Mesenteric fat pad (tissue), 1 donor: ENCODE data around the gene ZNF511. TPM values are rescaled to one million over a fixed set of nuclear protein-coding genes. Genes with fewer than 3 reads are reported as not detected.

Source experiments
- DNase-seq: peaks from one replicate; pipeline ENCODE4 v3.0.0-alpha.2; 2020; ENCODE audit warnings: low spot score
- total RNA-seq: library from RNA; stranded (reverse); fragmentation: NEBNext Ultra II Directional; extraction: Animal tissue kit (Norgen Biotek cat#: 25700); gene quantifications from one replicate; pipeline ENCODE4 v1.2.1, GENCODE V29; 2021
- donor health status: DM: yes; HTN: yes; CAD: no.

The ZNF511 gene
- total RNA-seq, 1 donor from 2014 or later, result 32.9 TPM

DNA sequence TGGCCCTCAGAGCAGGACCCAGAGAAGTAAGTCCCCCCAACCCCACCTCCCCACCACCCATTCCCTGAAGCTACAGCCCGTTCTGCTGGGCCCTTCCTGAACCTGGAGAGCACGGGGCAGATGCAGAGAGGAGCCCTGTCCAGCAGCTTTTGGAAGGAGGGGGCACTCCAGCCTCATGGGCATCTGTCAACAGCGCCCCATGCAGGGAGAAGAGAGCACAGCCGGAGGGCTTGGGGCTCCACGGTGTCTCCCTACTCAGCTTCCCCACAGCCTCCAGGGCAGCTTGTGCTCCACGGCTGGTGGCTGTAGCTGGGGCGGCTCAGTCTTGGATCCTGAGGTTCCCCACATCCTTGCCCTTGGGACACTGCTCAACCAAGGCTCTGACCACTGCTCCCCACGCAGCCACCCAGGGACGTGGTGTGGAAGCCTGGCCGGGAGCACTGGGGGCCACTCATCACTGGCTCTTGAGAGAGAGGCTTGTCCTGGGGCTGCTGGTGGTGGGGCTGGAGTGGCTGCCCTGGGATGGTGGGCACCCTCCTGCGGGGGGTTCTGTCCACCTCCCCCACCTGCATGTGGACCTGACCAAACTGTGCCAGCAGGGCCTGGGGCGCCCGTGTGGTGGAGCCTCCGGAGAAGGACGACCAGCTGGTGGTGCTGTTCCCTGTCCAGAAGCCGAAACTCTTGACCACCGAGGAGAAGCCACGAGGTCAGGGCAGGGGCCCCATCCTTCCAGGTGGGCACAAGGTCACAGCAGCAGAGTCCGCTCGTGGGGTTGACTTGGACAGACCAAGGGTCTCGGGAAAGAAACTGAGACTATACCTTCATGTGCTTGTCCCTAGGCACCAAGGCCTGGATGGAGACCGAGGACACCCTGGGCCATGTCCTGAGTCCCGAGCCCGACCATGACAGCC is 42.9 kb downstream of the ZNF511 start:
- no peak for DNase-seq

- DNase-seq, result no peak
These were observed 44.7 kb downstream of the ZNF511 start for GRCh38 chr10:133353202-133353959.

- DNase-seq, result no peak
These were observed 45.4 kb downstream of the ZNF511 start for GRCh38 chr10:133353988-133354605.

- no peak for DNase-seq
These were observed 46.0 kb downstream of the ZNF511 start for GRCh38 chr10:133354672-133355240.

- DNase-seq, result no peak
These were observed 46.6 kb downstream of the ZNF511 start for GRCh38 chr10:133355266-133355665.

DNA sequence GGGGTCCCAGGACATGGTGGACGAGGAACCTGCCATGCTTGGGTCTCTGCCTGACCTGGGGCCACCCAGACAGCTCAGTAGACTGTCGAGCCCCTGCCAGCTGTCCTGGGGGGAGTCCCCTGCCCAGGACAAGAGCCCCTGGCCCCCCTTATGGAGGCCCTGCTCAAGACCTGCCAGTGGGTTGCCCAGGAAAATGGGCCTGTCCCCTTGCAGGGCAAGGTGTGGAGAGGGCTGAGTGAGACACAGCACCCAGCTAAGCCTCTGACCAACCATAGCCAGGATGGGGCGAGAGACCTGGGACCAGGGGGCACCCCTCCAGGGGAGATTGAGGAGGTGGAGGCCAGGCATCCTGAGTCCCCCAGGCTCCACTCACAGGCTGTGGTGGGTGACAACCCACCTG is 47.3 kb downstream of the ZNF511 start:
- no peak for DNase-seq

- DNase-seq, result no peak
These were observed 48.0 kb downstream of the ZNF511 start for GRCh38 chr10:133356549-133357284.

GRCh38 chr10:133357285-133358161 is 48.8 kb downstream of the ZNF511 start, which contains the start of gene FUOM:
Gene FUOM, minus strand, starts transcription at chr10:133358019. Its CDS starts 12 bp downstream, at chr10:133358007.
- no peak for DNase-seq

GRCh38 chr10:133358162-133358924 is 49.6 kb downstream of the ZNF511 start:
- no peak for DNase-seq

DNA sequence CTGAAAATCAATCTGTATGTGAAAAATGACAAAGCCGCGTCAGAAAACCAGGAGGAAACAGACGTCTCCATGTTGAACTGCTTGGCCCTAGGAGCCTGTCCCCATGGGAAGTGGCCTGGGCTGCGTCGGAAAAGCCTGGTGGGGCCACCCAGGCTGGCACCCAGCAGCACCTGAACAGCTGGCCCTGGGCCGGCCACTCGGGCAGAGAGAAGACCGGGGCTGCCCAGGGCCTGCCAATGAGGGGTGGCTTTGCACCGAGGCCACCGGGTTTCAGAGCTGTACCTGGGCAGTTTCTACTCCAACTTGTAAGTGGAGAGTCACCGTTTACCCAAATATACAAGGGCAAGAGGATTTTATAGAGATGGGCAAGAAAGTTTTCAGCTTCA is 50.2 kb downstream of the ZNF511 start:
- DNase-seq, result no peak

- DNase-seq, result no peak
These were observed 50.8 kb downstream of the ZNF511 start for GRCh38 chr10:133359554-133359971.

- no peak for DNase-seq
These were observed 51.4 kb downstream of the ZNF511 start for GRCh38 chr10:133359972-133360610.

DNA sequence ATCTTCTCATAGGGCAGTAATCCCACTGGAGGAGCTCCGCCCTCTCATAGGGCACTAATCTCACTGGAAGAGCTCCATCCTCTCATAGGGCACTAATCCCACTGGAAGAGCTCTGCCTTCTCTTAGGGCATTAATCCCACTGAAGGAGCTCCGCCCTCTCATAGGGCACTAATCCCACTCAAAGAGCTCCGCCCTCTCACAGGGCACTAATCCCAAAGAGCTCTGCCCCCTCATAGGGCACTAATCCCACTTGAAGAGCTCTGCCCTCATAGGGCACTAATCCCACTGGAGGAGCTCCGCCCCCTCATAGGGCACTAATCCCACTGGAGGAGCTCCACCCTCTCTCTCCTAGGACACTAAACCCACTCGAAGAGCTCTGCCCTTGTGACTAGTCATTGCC is 52.5 kb downstream of the ZNF511 start:
- DNase-seq, result no peak

GRCh38 chr10:133361773-133362441 is 53.2 kb downstream of the ZNF511 start:
- no peak for DNase-seq
